Esophagus squamous epithelium (tissue), 4 donors: ENCODE data around the gene MGST2.

Experiments used
- CTCF ChIP-seq, 6 experiments: fragments of 450-650 bp in 4 of 6; fragments of 200-600 bp in 2 of 6; sonication (generic) in 2 of 6; IDR thresholded peaks; one replicate each; pipeline ENCODE4 v1.5.1; 2016 to 2019; ENCODE audit warnings: antibody characterized with exemption in 6 of 6, mild to moderate bottlenecking in 4 of 6, moderate library complexity in 4 of 6
- POLR2A ChIP-seq, 4 donors: fragments of 450-650 bp; IDR thresholded peaks; one replicate each; pipeline ENCODE4 v1.6.1; 2017; ENCODE audit warnings: antibody characterized with exemption in 4 of 4, mild to moderate bottlenecking in 4 of 4, moderate library complexity in 3 of 4

DNA sequence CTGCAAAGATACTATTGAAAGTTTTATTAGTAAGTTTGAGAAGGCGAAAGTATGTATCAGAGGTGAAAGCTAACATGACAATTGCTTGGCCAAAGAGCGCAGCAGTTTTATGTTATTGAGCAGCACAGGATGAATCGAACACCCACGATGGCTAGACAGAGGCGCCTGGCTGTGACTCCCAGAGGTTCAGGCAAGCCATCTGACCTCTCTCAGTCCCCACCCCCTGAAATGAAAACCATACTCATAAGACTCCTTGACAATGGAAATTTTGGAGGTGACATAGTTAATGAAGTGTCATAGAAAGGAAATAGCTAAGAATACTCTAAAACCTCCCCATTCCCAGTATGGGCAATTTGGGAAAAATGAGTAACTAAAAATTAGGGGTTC lies 70.6 kb downstream of the MGST2 start:
- no peak for TF ChIP-seq CTCF (IDR thresholded peaks at IDR 0.05)
- TF ChIP-seq POLR2A (IDR thresholded peaks at IDR 0.05): no peak
